ENCODE results near the gene VTCN1. TPM values are rescaled to one million over a fixed set of nuclear protein-coding genes. Genes with fewer than 3 reads are reported as not detected.
"Not testable (repeated sequence)": the region's sequence is repeated elsewhere in the genome, so short reads cannot be mapped to it uniquely, and the experiment has no call there.

VTCN1 gene
- total RNA-seq, 2 experiments from 2014 or later = not detected

DNA sequence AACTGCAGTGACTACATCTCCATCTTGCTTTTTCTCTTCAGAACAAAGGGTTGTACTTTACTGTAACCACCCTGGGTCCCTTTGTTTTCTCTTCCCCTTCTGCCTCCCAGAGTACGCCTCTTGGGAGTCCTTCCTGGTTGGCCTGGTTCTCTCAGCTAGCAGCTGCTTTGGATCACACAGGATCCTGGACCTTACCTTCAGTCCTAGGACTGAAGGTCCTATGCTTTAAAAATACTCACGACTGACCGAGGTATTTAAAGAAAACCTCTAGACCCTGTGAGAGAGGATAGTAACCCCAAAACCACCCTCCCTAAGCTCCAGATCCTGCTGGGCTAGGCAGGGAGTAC, 94.0 kb downstream of the VTCN1 start:
- H3K27ac Mint-ChIP-seq = no peak overlapping the region
- CTCF ChIA-PET = interaction anchor here (2.8 kb wide), 1 partner anchor 12 kb away, joined by 17 read pairs; no protein-coding TSS in a partner anchor
- H3K9me3 Mint-ChIP-seq = no peaks in the 10 kb centered on the region
- H3K27me3 Mint-ChIP-seq = no peaks in the 10 kb centered on the region
- intact Hi-C loops (cut with micrococcal nuclease) = no loop called here
- no peak overlapping the region for H3K4me3 Mint-ChIP-seq
- POLR2A ChIA-PET = no interaction called here
- peaks cover 9% of the 10 kb centered on the region for H3K4me1 Mint-ChIP-seq (ENCODE audit: low read depth)
- H3K36me3 Mint-ChIP-seq = no peaks in the 10 kb centered on the region
- no peak for DNase-seq

DNA sequence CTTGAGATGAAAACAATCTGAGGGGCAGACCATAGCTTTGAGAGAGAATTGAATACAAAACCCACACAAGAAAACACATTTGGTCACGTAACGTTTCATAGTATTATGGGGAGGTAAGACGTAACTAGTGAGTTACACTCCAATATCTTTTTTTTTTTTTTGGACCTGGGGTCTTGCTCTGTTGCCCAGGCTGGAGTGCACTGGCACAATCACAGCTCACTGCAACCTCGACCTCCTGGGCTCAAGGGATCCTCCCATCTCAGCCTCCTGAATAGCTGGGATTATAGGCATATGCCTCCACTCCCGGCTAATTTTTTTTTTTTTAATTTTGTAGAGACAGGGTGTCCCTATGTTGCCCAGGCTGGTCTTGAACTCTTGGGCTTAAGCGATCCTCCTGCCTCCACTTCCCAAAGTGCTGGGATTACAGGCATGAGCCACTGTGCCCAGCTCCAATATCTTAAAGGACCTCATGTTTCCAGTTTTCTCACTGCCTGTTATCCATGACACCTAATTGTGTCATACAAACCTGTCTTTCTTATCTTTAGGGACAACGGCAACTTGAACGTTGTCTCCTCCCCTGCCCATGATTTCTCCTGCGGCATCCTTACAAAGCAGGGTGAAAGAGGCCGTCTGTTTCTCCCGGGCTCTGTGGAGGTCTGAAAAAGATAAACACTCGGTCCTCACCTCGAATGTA, 94.5 kb downstream of the VTCN1 start:
- Mint-ChIP-seq H3K4me1 (ENCODE audit: low read depth) (peaks cover 9% of the 10 kb centered on the region), H3K36me3 (no peaks in the 10 kb centered on the region), H3K4me3 (no peak overlapping the region), H3K27ac (no peak overlapping the region), H3K27me3 (no peaks in the 10 kb centered on the region), H3K9me3 (no peaks in the 10 kb centered on the region)
- intact Hi-C loops (cut with micrococcal nuclease) = no loop called here
- no peak for DNase-seq
- CTCF ChIA-PET = interaction anchor here (0.6 to 2.8 kb wide), 2 partner anchors 8 to 13 kb away, joined by 3 to 17 read pairs; no protein-coding TSS in a partner anchor
- POLR2A ChIA-PET = interaction anchor here (1.0 kb wide), 1 partner anchor 54 kb away, joined by 5 read pairs; no protein-coding TSS in a partner anchor

DNA sequence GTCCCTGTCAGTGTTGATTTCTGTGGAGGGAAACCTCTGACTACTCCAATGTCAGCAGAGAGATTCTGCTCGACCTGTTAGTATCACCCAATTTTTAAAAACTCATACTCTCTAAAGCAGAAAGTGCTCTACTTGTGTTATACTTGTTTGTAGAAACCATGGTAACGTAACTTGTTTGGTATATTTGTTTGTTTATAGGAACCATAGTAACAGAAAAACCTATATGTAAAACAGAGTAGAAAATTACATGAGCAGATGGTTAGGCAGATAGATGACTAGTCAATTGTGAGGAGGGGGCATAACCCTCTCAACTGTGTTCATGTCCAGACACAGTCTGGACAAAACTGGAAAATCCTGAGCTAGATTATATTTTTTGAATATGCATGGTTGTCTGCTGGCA, 95.8 kb downstream of the VTCN1 start:
- intact Hi-C loops (cut with micrococcal nuclease) = no loop called here
- CTCF ChIA-PET = interaction anchor here (2.8 kb wide), 1 partner anchor 14 kb away, joined by 17 read pairs; no protein-coding TSS in a partner anchor
- no peaks in the 10 kb centered on the region for H3K36me3 Mint-ChIP-seq
- no peaks in the 10 kb centered on the region for H3K27me3 Mint-ChIP-seq
- H3K9me3 Mint-ChIP-seq = no peaks in the 10 kb centered on the region
- H3K27ac Mint-ChIP-seq = no peak overlapping the region
- H3K4me1 Mint-ChIP-seq (ENCODE audit: low read depth) = peaks cover 9% of the 10 kb centered on the region
- H3K4me3 Mint-ChIP-seq = no peak overlapping the region
- no peak for DNase-seq
- POLR2A ChIA-PET = no interaction called here

DNA sequence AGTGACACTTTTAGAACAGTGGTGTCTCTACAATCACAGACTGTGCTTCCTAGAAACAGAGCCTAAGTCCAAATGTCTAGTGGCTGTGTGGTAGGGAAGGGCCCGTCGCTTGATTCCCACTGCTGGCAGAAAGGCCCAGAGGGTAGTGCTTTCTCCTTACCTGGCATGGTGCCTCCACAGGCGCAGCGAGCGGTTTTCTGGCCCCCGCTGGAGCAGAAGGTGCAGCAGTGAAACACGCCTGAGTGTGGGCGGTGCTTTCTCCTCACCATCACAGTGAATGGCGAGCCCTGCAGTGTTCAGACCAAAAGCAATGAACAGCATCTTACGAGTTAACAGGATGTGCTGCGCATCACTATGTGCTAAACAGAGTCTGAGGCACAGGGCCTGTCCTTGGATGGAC, 97.5 kb downstream of the VTCN1 start:
- no peak for DNase-seq
- no peaks in the 10 kb centered on the region for H3K27me3 Mint-ChIP-seq
- peaks cover 18% of the 10 kb centered on the region for H3K4me1 Mint-ChIP-seq (ENCODE audit: low read depth)
- intact Hi-C loops (cut with micrococcal nuclease) = no loop called here
- ChIA-PET CTCF (interaction anchor here (1.4 to 1.5 kb wide), 2 partner anchors 16 to 19 kb away, joined by 3 to 6 read pairs; no protein-coding TSS in a partner anchor), POLR2A (no interaction called here)
- H3K9me3 Mint-ChIP-seq = no peaks in the 10 kb centered on the region
- no peak overlapping the region for H3K27ac Mint-ChIP-seq
- H3K36me3 Mint-ChIP-seq = peaks cover 3% of the 10 kb centered on the region
- no peak overlapping the region for H3K4me3 Mint-ChIP-seq

DNA sequence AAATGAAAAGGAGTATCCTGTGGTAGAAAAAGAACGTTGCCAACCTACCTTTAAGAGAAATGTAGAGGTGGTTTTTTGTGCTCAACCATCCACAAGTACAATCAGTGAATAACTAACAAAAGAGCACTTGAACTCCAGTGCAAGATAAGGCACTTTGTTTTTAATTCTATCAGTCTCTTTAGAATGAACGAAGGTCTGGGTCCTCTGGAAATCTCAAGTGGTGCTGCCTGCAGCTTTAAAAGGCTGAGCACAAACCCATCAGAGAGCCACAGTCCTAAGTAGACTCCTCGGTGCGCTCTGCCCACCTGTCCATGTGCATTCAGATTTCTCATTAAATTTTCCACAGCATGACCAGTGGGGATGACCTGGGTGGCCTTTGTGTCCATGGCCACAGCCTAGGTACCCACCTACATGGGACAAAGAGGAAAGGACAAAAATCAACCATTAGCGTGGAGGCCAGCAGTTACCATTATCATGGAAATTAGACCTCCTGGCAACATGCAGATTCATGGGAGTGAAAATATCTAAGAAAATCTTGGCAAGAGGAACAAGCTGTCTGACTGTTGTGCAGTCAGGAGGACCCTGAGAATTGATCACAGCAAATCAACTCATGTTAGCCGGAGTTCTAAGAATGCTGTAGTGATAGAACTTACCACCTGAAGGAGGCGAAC, 98.5 kb downstream of the VTCN1 start:
- no peak overlapping the region for H3K4me3 Mint-ChIP-seq
- no peak overlapping the region for H3K27ac Mint-ChIP-seq
- no peak for DNase-seq
- H3K4me1 Mint-ChIP-seq (ENCODE audit: low read depth) = peaks cover 18% of the 10 kb centered on the region
- peaks cover 8% of the 10 kb centered on the region for H3K36me3 Mint-ChIP-seq
- ChIA-PET CTCF (interaction anchor here (1.5 kb wide), 1 partner anchor 18 kb away, joined by 3 read pairs; no protein-coding TSS in a partner anchor), POLR2A (no interaction called here)
- no peaks in the 10 kb centered on the region for H3K27me3 Mint-ChIP-seq
- H3K9me3 Mint-ChIP-seq = no peaks in the 10 kb centered on the region
- intact Hi-C loops (cut with micrococcal nuclease) = no loop called here

DNA sequence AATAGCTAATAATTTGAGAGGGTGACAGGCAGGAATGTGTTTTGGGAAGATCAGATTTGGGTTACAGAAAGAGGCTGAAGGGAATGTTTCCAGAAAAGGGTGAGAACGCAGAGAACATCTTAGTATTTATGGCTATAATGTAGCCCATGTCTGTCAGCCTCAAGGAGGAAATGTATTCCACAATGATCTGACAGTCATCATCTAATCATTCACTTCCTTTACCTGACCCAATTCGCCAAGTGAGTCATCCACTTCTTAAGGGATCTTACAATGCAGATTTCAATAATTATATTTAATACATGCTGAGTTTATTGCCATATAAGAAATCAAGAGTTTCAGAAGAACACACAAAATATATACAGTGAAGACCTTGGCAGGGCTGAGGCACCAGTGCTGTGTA, 100.0 kb downstream of the VTCN1 start:
- no peak overlapping the region for H3K4me3 Mint-ChIP-seq
- intact Hi-C loops (cut with micrococcal nuclease) = no loop called here
- H3K9me3 Mint-ChIP-seq = no peaks in the 10 kb centered on the region
- POLR2A ChIA-PET = interaction anchor here (0.6 kb wide), 1 partner anchor 257 kb away, joined by 3 read pairs; no protein-coding TSS in a partner anchor
- no peak overlapping the region for H3K27ac Mint-ChIP-seq
- CTCF ChIA-PET = no interaction called here
- no peak for DNase-seq
- H3K36me3 Mint-ChIP-seq = peaks cover 18% of the 10 kb centered on the region
- H3K27me3 Mint-ChIP-seq = no peaks in the 10 kb centered on the region
- H3K4me1 Mint-ChIP-seq (ENCODE audit: low read depth) = peaks cover 18% of the 10 kb centered on the region

DNA sequence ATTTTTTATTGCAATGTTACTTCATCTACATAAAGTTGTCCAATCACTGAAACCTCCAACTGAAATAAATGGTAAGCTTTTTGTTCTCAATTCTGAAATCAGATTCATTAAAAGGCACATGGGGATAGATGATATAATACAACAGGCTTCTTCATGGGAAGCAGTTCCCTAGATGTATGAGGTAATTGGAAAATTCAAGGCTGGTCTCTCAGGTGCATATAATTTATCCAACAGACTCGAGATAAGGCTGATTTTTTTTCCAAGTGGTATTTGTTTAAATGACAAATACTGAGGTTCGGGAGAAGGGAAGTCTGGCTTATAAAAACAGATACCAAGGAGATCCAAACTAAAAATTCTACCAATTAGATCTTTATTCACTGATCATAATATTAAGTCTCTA, 103.4 kb downstream of the VTCN1 start:
- no peaks in the 10 kb centered on the region for H3K27me3 Mint-ChIP-seq
- POLR2A ChIA-PET = no interaction called here
- no peak overlapping the region for H3K4me3 Mint-ChIP-seq
- intact Hi-C loops (cut with micrococcal nuclease) = no loop called here
- H3K4me1 Mint-ChIP-seq (ENCODE audit: low read depth) = peaks cover 16% of the 10 kb centered on the region
- DNase-seq = no peak
- CTCF ChIA-PET = no interaction called here
- no peaks in the 10 kb centered on the region for H3K9me3 Mint-ChIP-seq
- H3K36me3 Mint-ChIP-seq = peaks cover 43% of the 10 kb centered on the region
- H3K27ac Mint-ChIP-seq = no peak overlapping the region

DNA sequence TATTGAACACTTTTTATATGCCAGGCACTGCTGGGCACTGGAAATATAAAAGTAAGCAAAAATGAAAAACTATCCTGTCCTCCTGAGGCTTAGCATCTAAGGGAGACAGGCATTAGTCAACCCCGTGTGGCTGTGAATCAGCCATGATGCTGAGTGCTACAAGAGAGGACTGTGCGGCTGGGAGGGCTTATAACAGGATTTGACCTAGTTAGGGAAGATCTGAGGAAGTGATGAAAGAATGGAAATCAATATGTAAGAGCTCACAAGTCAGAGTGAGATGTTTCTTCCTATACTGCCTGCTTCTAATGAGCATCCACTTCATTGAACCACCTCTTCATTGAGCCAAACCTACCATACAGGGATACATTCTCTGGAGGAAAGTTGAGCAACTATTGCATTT, 104.2 kb downstream of the VTCN1 start:
- Mint-ChIP-seq H3K4me3 (no peak overlapping the region), H3K27ac (no peak overlapping the region), H3K9me3 (no peaks in the 10 kb centered on the region), H3K36me3 (peaks cover 48% of the 10 kb centered on the region), H3K27me3 (no peaks in the 10 kb centered on the region), H3K4me1 (ENCODE audit: low read depth) (peaks cover 16% of the 10 kb centered on the region)
- ChIA-PET CTCF (interaction anchor here (0.9 to 1.7 kb wide), 3 partner anchors 12 to 22 kb away, joined by 3 to 5 read pairs (median 4); no protein-coding TSS in a partner anchor), POLR2A (no interaction called here)
- DNase-seq = peak; percentile 34
- intact Hi-C loops (cut with micrococcal nuclease) = no loop called here

DNA sequence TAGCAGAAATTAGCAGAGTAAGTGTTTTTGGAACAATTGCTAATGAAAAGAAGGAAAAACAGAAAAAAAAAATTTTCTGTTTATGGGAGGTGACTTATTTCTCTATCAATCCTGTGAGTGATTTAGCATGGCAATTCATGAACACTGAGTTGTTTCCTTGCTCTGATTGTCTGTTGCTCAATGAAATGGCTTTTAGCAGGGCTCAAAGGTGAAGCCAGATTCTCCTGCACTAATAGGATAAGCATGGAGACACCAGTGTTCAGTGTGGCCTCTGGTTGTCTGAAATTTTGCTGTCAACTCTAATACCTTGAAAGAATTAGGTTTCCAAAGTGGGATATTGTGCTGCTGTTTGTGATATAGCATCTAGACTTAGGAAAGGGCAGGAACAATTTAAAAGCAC, 105.0 kb downstream of the VTCN1 start:
- DNase-seq = no peak
- ChIA-PET POLR2A (no interaction called here), CTCF (interaction anchor here (0.6 to 1.7 kb wide), 2 partner anchors 12 to 23 kb away, joined by 3 to 5 read pairs; no protein-coding TSS in a partner anchor)
- H3K4me1 Mint-ChIP-seq (ENCODE audit: low read depth) = peaks cover 12% of the 10 kb centered on the region
- no peak overlapping the region for H3K27ac Mint-ChIP-seq
- no peak overlapping the region for H3K4me3 Mint-ChIP-seq
- no peaks in the 10 kb centered on the region for H3K27me3 Mint-ChIP-seq
- H3K9me3 Mint-ChIP-seq = no peaks in the 10 kb centered on the region
- peaks cover 54% of the 10 kb centered on the region for H3K36me3 Mint-ChIP-seq
- intact Hi-C loops (cut with micrococcal nuclease) = no loop called here

DNA sequence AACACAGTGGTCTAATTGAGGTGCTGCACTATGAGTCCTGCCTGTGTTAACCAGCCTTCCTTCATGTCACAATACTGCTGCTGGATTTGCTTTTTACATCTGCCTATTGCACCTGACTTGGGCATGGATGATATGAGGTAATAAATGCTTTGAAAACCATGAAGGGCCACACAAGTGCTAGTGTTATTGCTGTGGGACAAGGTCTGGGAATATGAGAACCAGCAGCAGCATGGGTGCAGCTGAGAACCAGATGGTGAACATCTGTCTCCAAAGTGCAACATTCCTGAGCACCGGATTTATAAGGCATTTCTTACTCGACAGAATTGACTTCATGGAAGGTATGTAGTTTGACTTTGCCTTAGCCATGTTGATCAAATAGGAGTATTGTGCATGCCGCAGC, 105.7 kb downstream of the VTCN1 start:
- no peak for DNase-seq
- Mint-ChIP-seq H3K27ac (no peak overlapping the region), H3K4me1 (ENCODE audit: low read depth) (peaks cover 9% of the 10 kb centered on the region), H3K9me3 (no peaks in the 10 kb centered on the region), H3K27me3 (no peaks in the 10 kb centered on the region), H3K36me3 (peaks cover 62% of the 10 kb centered on the region), H3K4me3 (no peak overlapping the region)
- ChIA-PET POLR2A (no interaction called here), CTCF (interaction anchor here (1.0 kb wide), 1 partner anchor 24 kb away, joined by 3 read pairs; no protein-coding TSS in a partner anchor)
- intact Hi-C loops (cut with micrococcal nuclease) = no loop called here

DNA sequence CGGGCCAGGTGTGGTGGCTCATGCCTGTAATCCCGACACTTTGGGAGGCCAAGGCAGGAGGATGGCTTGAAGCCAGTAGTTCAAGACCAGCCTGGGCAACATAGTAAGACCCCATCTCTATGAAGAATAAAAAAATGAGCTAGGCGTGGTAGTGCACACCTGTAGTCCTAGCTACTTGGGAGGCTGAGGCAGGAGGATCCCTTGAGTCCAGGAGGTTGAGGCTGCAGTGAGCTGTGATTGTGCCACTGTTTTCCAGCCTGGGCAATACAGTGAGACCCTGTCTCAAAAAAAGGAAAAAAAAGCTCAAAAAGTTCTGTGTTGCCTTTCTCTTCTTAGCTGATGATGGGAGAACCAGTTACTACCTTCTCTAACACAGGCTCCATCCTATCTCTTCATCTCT, 108.9 kb downstream of the VTCN1 start:
- H3K27me3 Mint-ChIP-seq; H3K27ac Mint-ChIP-seq; H3K9me3 Mint-ChIP-seq; POLR2A ChIA-PET; DNase-seq; H3K4me1 Mint-ChIP-seq (ENCODE audit: low read depth); H3K4me3 Mint-ChIP-seq; intact Hi-C loops (cut with micrococcal nuclease): not testable (repeated sequence)
- peaks cover 73% of the 10 kb centered on the region for H3K36me3 Mint-ChIP-seq
- CTCF ChIA-PET = interaction anchor here (1.7 kb wide), 1 partner anchor 27 kb away, joined by 6 read pairs; no protein-coding TSS in a partner anchor

DNA sequence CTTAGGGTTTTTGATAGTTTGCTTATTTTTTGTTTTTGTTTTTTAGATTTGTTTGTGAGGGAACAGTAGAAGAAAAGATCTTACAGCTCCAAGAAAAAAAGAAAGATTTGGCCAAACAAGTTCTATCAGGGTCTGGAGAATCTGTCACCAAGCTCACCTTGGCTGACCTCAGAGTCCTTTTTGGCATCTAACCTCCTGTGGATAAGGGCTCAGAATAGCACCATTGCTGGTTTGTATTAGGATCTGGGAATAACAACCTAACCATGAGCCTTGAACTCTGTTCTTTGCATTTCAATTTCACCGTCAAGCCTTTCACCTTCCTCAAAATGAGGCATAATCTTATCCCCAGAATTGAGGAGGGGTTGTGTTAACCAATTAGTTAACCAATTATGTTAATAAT, 109.4 kb downstream of the VTCN1 start:
- no peaks in the 10 kb centered on the region for H3K9me3 Mint-ChIP-seq
- no peak overlapping the region for H3K27ac Mint-ChIP-seq
- CTCF ChIA-PET = interaction anchor here (1.1 kb wide), 1 partner anchor 34 kb away, joined by 4 read pairs; no protein-coding TSS in a partner anchor
- H3K27me3 Mint-ChIP-seq = no peaks in the 10 kb centered on the region
- peaks cover 74% of the 10 kb centered on the region for H3K36me3 Mint-ChIP-seq
- H3K4me1 Mint-ChIP-seq (ENCODE audit: low read depth) = no peaks in the 10 kb centered on the region
- no peak for DNase-seq
- H3K4me3 Mint-ChIP-seq = no peak overlapping the region
- intact Hi-C loops (cut with micrococcal nuclease) = no loop called here
- POLR2A ChIA-PET = no interaction called here

Data from activated CD4-positive, alpha-beta memory T cell treated with anti-CD3 and anti-CD28 coated beads for 36 hours (primary cell).